Activated CD8-positive, alpha-beta T cell treated with anti-CD3 and anti-CD28 coated beads, Interleukin-2, amount 10 ng/mL, durations not matched to agents 7 days and 5 days (primary cell): ENCODE measurements around the gene RAC2. TPM values are rescaled to one million over a fixed set of nuclear protein-coding genes. Genes with fewer than 3 reads are reported as not detected.

Experiments used
- ATAC-seq: fragments of 150-1000 bp; cut with Tn5 transposase; one replicate; pipeline ENCODE4 v1.10.0; 2021; ENCODE audit warnings: moderate library complexity
- CTCF ChIA-PET: fragments of 350-600 bp; sonication (Branson Sonifier 250); formaldehyde crosslinking; loops from one replicate; lab custom pipeline; 2021; ENCODE audit warnings: antibody characterized with exemption; lab: Charles Lee
- POLR2A ChIA-PET: fragments of 350-600 bp; sonication (Branson Sonifier 250); formaldehyde crosslinking; loops from one replicate; lab custom pipeline; 2021; ENCODE audit warnings: antibody characterized with exemption; lab: Charles Lee
- DNase-seq: peaks from one replicate; pipeline ENCODE4 v3.0.0-alpha.2; 2020
- H3K27ac Mint-ChIP-seq: one replicate; pipeline ENCODE4 v1.8.0; 2021; ENCODE audit warnings: mild to moderate bottlenecking, mixed read lengths
- H3K27me3 Mint-ChIP-seq: one replicate; pipeline ENCODE4 v1.8.0; 2021; ENCODE audit warnings: low read depth, mixed read lengths
- H3K36me3 Mint-ChIP-seq: one replicate; pipeline ENCODE4 v1.8.0; 2021; ENCODE audit warnings: low read depth, mixed read lengths
- H3K4me1 Mint-ChIP-seq: one replicate; pipeline ENCODE4 v1.8.0; 2021; ENCODE audit warnings: low read depth, mixed read lengths
- H3K4me3 Mint-ChIP-seq: one replicate; pipeline ENCODE4 v1.8.0; 2021; ENCODE audit warnings: mild to moderate bottlenecking, mixed read lengths
- H3K9me3 Mint-ChIP-seq: one replicate; pipeline ENCODE4 v1.8.0; 2022; ENCODE audit warnings: mixed read lengths; ENCODE audit not compliant: insufficient read depth
- total RNA-seq, 2 experiments: library from RNA; stranded (reverse); gene quantifications; one replicate each; pipeline ENCODE4 v1.2.3, GENCODE V29; 2021

Gene RAC2
- total RNA-seq, 2 experiments from 2014 or later: 1,167 to 1,252 TPM

DNA sequence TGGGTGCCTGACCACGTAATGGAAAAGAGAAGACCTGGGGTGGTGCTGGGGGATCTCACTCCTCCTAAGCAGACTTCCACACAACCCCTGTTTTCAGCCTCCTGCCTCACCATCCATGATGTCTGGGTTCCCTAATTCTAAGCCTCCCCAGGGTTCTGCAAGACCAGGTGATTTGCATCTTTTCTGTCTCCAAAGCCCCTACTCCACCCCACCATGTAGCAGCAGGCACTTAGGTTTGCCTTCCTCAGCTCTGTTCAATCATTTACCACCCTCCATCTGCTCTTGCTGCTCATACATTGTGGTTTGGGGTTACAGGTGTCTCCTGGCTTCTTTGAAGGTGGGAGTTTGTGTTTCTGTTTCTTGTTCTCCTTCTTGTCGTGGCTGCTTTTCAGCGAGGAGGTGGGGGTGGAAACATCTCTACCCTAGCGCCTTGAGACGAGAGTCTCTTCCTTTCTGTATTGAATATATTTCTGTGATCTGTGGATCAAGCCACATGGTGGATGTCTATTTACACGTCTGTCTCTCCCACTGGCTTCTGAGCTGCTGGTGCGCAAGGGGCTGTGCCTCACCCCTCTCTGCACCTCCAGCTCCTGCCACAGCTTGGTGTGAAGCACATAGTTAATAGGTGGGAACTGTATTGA, 25.2 kb downstream of the RAC2 start:
- CTCF ChIA-PET: interaction anchor here (0.8 to 6.2 kb wide), 13 partner anchors 9 to 363 kb away, joined by 3 to 83 read pairs (median 4); no protein-coding TSS in a partner anchor
- Mint-ChIP-seq H3K4me3 (peak overlapping the region; percentile 66), H3K27me3 (no peaks in the 10 kb centered on the region), H3K4me1 (peaks cover 80% of the 10 kb centered on the region), H3K9me3 (peaks cover 11% of the 10 kb centered on the region), H3K27ac (peak overlapping the region; percentile 87), H3K36me3 (peaks cover 53% of the 10 kb centered on the region)
- ATAC-seq (peak; percentile 76), DNase-seq (peak; percentile 86)
- POLR2A ChIA-PET: interaction anchor here (0.6 to 12.2 kb wide), 16 partner anchors 10 to 443 kb away, joined by 3 to 249 read pairs (median 4); partner anchors contain the start of genes IFT27 and RAC2

DNA sequence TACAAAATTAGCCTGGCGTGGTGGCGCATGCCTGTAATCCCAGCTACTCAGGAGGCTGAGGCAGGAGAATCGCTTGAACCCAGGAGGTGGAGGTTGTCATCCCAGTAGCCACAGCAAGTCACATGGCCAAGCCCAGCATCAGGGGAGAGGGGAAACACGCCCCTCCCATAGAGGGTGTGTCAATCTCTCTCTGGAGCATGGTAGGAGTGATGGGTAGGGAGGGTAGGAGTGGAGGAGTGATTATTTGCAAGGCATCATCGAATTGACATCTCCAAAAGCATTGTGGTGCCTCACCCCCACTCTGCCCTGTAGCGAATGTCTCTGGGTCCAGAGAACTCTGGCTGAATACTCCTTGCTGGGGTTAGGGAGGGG, 25.7 kb downstream of the RAC2 start:
- peak overlapping the region; percentile 66 for H3K4me3 Mint-ChIP-seq
- H3K27ac Mint-ChIP-seq: peak overlapping the region; percentile 87
- DNase-seq (no peak), ATAC-seq (no peak)
- H3K36me3 Mint-ChIP-seq: peaks cover 48% of the 10 kb centered on the region
- no peaks in the 10 kb centered on the region for H3K27me3 Mint-ChIP-seq
- ChIA-PET CTCF (interaction anchor here (1.2 to 6.2 kb wide), 6 partner anchors 11 to 52 kb away, joined by 4 to 83 read pairs (median 9); no protein-coding TSS in a partner anchor), POLR2A (interaction anchor here (0.6 to 12.2 kb wide), 12 partner anchors 9 to 442 kb away, joined by 3 to 249 read pairs (median 6); partner anchors contain the start of genes IFT27 and RAC2)
- H3K9me3 Mint-ChIP-seq: peaks cover 11% of the 10 kb centered on the region
- peaks cover 74% of the 10 kb centered on the region for H3K4me1 Mint-ChIP-seq

DNA sequence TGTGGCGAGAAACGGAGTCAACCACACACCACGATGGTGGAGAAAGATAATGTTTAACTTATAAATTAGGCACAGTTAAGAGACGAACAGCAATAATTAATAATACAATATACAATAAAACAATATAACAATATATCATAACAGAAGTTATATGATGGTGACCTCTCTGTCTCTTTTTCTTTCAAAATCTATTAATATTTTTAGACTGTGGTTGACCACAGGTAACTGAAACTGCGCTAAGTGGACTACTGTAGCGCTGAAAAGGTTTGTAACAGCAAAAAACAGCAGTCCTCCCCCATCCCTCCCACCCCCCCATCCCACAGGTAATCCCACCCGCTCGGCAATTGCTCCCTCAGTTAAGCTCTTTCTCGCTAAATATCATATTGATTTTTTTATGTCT, 28.2 kb downstream of the RAC2 start:
- Mint-ChIP-seq H3K9me3 (peaks cover under 1% of the 10 kb centered on the region), H3K4me3 (no peak overlapping the region), H3K4me1 (peaks cover 50% of the 10 kb centered on the region), H3K27ac (no peak overlapping the region), H3K36me3 (peaks cover 28% of the 10 kb centered on the region), H3K27me3 (no peaks in the 10 kb centered on the region)
- ATAC-seq: no peak
- POLR2A ChIA-PET: interaction anchor here (1.0 to 12.2 kb wide), 4 partner anchors 14 to 54 kb away, joined by 3 to 249 read pairs (median 47); partner anchors contain the start of gene RAC2
- CTCF ChIA-PET: interaction anchor here (1.1 to 6.2 kb wide), 5 partner anchors 10 to 45 kb away, joined by 3 to 83 read pairs (median 5); no protein-coding TSS in a partner anchor
- no peak for DNase-seq

DNA sequence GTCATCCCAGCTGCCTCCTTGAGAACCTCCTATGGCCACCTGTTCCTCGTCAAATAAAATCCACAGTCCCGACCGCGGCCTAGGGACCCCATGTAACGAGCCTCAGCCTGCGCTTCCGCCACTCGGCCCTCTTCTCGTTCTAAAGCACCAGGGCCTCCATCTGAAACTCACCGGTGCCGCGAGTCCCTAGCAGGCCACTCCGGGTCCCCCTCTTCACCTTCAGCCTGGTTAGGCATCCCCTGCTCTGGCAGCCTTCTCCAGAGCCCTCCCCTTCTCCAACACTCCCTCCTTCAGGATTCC, 29.4 kb downstream of the RAC2 start:
- ChIA-PET POLR2A (interaction anchor here (12.2 kb wide), 1 partner anchor 27 kb away, joined by 249 read pairs; the partner anchor contains the start of gene RAC2), CTCF (interaction anchor here (6.2 kb wide), 1 partner anchor 14 kb away, joined by 83 read pairs; no protein-coding TSS in a partner anchor)
- H3K27ac Mint-ChIP-seq: peak overlapping the region; percentile 40
- ATAC-seq (no peak), DNase-seq (no peak)
- H3K9me3 Mint-ChIP-seq: no peaks in the 10 kb centered on the region
- peaks cover 37% of the 10 kb centered on the region for H3K4me1 Mint-ChIP-seq
- H3K36me3 Mint-ChIP-seq: peaks cover 19% of the 10 kb centered on the region
- no peak overlapping the region for H3K4me3 Mint-ChIP-seq
- H3K27me3 Mint-ChIP-seq: no peaks in the 10 kb centered on the region

DNA sequence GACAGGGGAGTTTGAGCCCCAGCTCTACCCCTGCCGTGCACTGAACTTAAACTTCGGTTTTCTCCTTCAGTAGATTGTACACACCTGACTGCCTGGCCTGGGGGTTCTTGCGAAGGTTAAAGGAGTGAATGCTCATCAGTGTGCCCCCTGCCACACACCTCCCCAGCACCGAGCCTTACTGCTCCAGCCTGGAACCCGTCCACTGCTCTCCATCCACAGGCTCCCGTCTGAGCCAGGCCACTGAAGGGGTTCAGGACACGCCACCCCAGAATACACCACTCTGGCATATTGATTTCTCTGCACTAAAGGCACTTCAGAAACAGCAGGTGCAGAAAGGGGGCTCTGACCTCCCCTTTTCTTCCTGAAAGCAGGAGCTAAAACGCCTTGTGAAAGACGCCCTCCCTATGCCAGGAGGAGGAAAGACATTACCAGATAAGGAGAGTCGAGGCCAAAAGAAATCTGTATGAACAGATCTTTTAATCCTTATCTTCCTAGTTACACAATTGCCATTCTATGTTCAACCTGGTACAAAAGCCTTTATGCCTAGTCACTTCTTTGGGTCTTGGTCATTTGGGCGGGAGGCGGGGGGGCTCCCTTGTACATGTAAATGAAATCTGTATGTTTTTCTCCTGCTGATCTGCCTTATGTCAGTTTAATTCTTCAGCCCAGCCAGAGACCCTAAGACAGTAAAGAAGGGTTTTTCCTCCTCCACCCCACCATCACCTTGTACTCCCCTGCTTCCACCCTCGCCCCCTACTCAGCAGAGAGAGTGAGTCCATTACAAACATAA, 29.9 kb downstream of the RAC2 start:
- H3K27ac Mint-ChIP-seq: peak overlapping the region; percentile 40
- no peaks in the 10 kb centered on the region for H3K9me3 Mint-ChIP-seq
- H3K4me1 Mint-ChIP-seq: peaks cover 32% of the 10 kb centered on the region
- H3K36me3 Mint-ChIP-seq: peaks cover 19% of the 10 kb centered on the region
- DNase-seq (no peak), ATAC-seq (no peak)
- CTCF ChIA-PET: no interaction called here
- no peak overlapping the region for H3K4me3 Mint-ChIP-seq
- POLR2A ChIA-PET: no interaction called here
- H3K27me3 Mint-ChIP-seq: no peaks in the 10 kb centered on the region

DNA sequence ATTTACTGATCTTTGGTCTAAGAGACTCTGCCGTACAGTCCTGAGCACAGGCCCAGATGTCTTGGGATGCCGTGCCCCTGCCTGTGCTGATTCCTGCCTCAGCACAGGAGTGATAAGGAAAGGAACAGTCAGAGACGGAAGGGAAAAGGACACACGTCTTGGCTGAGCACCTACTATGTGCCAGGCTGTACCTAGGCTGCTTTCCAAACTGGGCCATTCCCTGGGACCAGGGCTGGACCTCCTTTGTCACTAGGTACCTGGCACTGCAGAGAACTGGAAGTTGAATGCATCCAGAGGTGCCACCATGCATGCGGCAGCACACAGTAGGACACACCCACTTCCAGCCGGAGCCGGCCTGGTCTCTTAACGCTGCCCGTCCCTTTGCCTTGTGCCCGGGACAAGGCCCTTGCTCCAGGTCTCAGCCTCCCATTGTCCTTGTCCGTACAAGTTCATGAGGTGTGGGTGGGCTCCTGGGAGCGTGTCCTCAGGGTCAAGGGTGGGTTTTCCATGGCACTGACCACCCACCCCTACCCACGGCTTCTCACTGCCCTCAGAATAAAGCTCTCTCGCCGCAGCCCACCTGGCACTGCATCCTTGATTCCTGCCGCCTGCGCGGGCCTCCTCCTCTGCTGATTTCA, 30.7 kb downstream of the RAC2 start:
- H3K27ac Mint-ChIP-seq: no peak overlapping the region
- H3K27me3 Mint-ChIP-seq: no peaks in the 10 kb centered on the region
- H3K4me1 Mint-ChIP-seq: peaks cover 28% of the 10 kb centered on the region
- H3K9me3 Mint-ChIP-seq: no peaks in the 10 kb centered on the region
- no peak for ATAC-seq
- H3K36me3 Mint-ChIP-seq: peaks cover 19% of the 10 kb centered on the region
- ChIA-PET POLR2A (no interaction called here), CTCF (no interaction called here)
- no peak for DNase-seq
- no peak overlapping the region for H3K4me3 Mint-ChIP-seq

DNA sequence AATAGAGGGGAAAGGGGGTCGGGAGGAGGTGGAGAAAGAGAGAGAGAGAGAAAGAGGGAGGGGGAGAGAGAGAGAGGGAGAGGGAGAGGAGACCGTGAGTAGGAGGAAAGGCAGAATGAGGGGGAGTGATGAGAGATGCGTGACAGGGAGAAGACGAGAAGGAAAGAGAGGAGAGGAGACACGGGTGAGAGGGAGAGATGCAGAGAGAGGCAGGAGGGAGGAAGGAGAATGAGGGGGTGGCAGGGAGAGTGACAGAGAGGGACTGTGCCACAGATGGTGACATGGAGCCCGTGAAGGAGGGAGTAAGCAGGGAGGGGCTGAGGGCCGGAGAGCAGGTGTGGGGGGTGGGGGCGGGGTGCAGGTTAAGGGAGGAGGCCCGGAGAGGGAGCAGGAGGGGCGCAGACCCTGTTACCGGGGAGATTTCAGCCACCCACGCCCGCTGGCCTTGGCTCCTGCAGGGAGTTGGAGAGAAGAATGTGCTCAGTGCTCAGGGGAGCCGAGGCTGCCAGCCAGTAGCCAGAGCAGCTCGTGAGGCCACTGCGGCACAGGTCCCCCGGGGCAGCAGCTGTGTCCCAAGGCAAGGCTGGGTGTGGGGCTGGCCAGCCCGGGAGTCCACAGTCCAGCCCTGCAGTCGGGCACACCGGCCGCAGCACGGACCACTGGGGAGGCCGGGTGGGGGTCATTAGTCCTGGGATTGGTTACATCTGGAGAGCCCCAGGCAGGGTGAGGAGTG, 31.7 kb downstream of the RAC2 start, which contains the start of gene SSTR3:
Gene SSTR3, minus strand, starts transcription at position 304 of the 733 bp plus-strand sequence. CDS start 4,674 bp downstream, outside the sequence.
- no peaks in the 10 kb centered on the region for H3K9me3 Mint-ChIP-seq
- no peak within 1 kb of the TSS for H3K27ac Mint-ChIP-seq
- peaks cover 13% of the 10 kb centered on the region for H3K36me3 Mint-ChIP-seq
- peaks cover 31% of the 10 kb centered on the region for H3K4me1 Mint-ChIP-seq
- DNase-seq: no peak
- no peak for ATAC-seq
- no peaks in the 10 kb centered on the region for H3K27me3 Mint-ChIP-seq
- CTCF ChIA-PET: interaction anchor here (5.4 kb wide), 1 partner anchor 12 kb away, joined by 34 read pairs; no protein-coding TSS in a partner anchor
- no peak within 1 kb of the TSS for H3K4me3 Mint-ChIP-seq
- POLR2A ChIA-PET: no interaction called here

DNA sequence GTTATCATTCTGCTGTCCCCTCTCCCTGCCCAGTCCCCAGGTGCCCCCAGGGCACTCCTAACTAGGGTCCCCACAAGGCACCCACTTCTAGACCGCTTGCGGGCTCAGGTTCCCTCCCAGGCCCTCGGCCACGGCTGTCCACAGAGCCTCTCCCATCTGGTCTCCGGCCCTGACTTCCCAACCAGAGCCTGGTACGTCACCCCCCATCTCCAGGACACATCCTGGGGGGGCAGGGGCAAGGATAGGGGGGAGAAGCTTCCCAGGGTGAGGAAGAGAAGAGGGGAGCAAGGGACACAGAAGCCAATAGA, 32.2 kb downstream of the RAC2 start:
- ChIA-PET CTCF (interaction anchor here (5.4 kb wide), 1 partner anchor 12 kb away, joined by 34 read pairs; no protein-coding TSS in a partner anchor), POLR2A (no interaction called here)
- Mint-ChIP-seq H3K9me3 (no peaks in the 10 kb centered on the region), H3K4me1 (peaks cover 29% of the 10 kb centered on the region), H3K4me3 (no peak overlapping the region), H3K27me3 (no peaks in the 10 kb centered on the region), H3K27ac (no peak overlapping the region), H3K36me3 (peaks cover 10% of the 10 kb centered on the region)
- no peak for ATAC-seq
- DNase-seq: no peak

DNA sequence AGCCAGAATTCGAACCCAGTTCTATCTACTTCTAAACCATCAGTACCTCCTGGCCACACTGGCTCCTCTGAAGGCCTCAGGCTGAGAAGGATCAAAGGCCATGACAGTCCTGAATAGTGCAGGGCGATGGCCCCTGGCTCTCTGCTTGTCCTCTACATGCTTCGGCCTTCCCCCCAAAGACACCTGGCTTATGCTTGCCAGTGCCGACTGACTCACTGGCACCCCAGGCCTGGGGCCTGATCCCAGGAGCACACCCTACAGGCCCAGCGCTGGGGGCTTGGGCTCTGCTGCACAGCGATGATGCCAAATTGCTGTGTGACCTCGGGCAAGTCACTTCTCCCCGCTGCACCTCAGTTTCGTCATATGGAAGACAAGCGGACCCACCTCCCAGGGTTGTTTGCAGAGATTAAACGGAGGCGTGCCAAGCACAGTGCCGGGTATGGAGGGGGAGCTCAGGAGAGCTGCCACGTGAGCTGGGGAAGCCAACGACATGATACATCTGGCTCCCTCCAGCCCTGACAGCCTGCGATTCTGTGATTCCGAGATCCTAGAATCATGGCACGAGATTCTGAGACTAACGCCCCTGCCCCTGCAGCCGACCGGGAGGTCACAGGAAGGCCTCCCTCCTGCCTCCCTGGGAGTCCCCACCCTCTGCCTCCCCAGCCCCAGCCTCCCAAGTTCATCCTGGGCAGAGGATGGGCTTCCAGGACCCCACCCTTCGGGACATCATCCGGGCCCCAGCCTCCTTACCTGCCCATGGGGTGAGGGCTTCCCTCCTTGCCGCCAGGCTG, 32.8 kb downstream of the RAC2 start:
- Mint-ChIP-seq H3K4me1 (peaks cover 26% of the 10 kb centered on the region), H3K9me3 (no peaks in the 10 kb centered on the region), H3K4me3 (no peak overlapping the region), H3K27me3 (no peaks in the 10 kb centered on the region), H3K27ac (no peak overlapping the region), H3K36me3 (peaks cover 12% of the 10 kb centered on the region)
- ChIA-PET POLR2A (interaction anchor here (1.0 kb wide), 1 partner anchor 17 kb away, joined by 5 read pairs; no protein-coding TSS in a partner anchor), CTCF (interaction anchor here (0.7 to 5.4 kb wide), 3 partner anchors 11 to 34 kb away, joined by 3 to 34 read pairs (median 3); no protein-coding TSS in a partner anchor)
- no peak for ATAC-seq
- no peak for DNase-seq

DNA sequence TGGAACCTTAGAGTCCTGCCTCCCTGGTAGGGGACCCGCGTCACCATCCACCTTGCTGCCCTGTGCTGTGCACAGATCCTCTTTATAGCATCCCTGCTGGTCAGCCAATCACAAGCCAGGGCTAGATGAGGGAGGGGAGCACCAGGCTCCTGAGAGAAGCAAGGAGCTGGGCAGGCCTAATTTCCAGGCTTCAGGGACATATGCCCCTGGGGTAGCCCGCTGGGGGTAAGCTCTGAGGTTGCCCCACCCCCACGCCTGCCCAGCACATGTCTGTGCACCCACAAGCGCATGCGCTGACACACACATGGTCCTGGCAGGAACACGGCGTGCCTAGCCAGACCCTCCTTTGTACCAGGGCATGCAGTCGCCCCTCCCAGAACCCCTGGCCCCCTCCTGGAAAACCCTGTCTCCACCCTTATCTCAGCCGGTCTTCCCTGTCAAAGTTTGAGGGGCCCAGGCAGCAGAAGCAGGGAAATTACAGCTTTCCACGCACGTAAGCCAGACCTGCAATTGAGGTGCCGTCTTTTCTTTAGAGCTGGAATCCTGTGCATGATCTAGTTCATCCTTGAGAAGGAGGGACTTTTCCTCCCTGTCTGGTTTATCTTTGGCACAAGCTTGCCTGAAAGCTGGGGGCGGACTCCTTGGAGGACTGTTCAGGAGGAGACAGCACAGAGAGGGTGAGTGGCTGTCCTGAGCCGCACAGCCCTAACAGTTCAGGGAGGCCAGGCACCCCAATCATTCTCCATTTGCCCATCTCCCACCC, 33.8 kb downstream of the RAC2 start:
- H3K9me3 Mint-ChIP-seq: no peaks in the 10 kb centered on the region
- ChIA-PET POLR2A (interaction anchor here (1.0 to 1.1 kb wide), 3 partner anchors 11 to 32 kb away, joined by 3 to 6 read pairs (median 5); no protein-coding TSS in a partner anchor), CTCF (interaction anchor here (1.2 to 5.4 kb wide), 4 partner anchors 9 to 50 kb away, joined by 3 to 34 read pairs (median 4); no protein-coding TSS in a partner anchor)
- no peaks in the 10 kb centered on the region for H3K27me3 Mint-ChIP-seq
- DNase-seq (no peak), ATAC-seq (no peak)
- no peak overlapping the region for H3K27ac Mint-ChIP-seq
- H3K4me3 Mint-ChIP-seq: no peak overlapping the region
- peaks cover 19% of the 10 kb centered on the region for H3K4me1 Mint-ChIP-seq
- H3K36me3 Mint-ChIP-seq: peaks cover 6% of the 10 kb centered on the region
